ENCODE results near the gene TTLL5. TPM values are rescaled to one million over a fixed set of nuclear protein-coding genes. Genes with fewer than 3 reads are reported as not detected.

TTLL5 gene
- total RNA-seq, 1 donor from 2014 or later, result 39.6 TPM

DNA sequence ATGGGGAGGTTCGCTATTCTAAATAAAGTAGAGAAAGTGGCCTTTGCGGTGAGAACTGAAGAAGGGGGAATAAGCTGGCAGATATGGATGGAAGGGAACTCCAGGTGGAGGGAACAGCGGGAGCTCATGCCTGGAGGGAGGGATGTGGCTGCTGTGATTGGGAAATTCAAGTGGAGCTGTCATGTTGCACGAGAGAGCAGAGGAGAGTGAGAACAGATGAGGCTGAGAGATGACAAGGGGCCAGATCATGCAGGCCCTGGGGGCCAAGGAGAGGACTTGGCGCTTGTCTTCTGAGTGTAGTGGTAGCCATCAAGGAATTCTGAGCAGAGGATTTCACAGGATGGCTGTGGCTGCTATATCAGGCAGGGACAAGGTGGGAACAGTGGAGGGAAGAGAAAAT, 285.7 kb downstream of the TTLL5 start:
- TF ChIP-seq, protein P1, sequence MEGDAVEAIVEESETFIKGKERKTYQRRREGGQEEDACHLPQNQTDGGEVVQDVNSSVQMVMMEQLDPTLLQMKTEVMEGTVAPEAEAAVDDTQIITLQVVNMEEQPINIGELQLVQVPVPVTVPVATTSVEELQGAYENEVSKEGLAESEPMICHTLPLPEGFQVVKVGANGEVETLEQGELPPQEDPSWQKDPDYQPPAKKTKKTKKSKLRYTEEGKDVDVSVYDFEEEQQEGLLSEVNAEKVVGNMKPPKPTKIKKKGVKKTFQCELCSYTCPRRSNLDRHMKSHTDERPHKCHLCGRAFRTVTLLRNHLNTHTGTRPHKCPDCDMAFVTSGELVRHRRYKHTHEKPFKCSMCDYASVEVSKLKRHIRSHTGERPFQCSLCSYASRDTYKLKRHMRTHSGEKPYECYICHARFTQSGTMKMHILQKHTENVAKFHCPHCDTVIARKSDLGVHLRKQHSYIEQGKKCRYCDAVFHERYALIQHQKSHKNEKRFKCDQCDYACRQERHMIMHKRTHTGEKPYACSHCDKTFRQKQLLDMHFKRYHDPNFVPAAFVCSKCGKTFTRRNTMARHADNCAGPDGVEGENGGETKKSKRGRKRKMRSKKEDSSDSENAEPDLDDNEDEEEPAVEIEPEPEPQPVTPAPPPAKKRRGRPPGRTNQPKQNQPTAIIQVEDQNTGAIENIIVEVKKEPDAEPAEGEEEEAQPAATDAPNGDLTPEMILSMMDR (conservative IDR thresholded peaks at IDR 0.05; ENCODE audit: low read depth, low read length), result no peak
- DNase-seq (ENCODE audit: low read depth), result no peak
- H3K4me3 ChIP-seq (ENCODE audit: low read depth, low read length), result no peak overlapping the region

DNA sequence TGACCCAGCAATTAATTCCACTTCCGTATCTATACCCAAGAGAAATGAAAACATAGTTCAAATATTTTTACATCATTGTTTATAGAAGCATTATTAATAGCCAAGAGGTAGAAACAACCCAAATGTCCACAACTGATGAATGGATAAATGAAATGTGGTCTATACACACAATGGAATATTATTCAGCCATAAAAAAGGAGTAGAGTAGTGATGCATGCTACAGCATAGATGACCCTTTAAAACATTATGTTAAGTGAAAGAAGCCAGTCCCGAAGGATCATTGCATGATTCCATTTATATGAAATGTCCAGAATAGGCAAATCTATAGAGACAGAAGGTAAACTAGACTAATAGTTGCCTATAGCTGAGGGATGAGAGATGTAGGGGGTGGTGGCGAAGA, 291.4 kb downstream of the TTLL5 start:
- H3K4me3 ChIP-seq (ENCODE audit: low read depth, low read length), result no peak overlapping the region
- TF ChIP-seq, protein P1 (conservative IDR thresholded peaks at IDR 0.05; ENCODE audit: low read depth, low read length), result no peak
- DNase-seq (ENCODE audit: low read depth), result no peak

DNA sequence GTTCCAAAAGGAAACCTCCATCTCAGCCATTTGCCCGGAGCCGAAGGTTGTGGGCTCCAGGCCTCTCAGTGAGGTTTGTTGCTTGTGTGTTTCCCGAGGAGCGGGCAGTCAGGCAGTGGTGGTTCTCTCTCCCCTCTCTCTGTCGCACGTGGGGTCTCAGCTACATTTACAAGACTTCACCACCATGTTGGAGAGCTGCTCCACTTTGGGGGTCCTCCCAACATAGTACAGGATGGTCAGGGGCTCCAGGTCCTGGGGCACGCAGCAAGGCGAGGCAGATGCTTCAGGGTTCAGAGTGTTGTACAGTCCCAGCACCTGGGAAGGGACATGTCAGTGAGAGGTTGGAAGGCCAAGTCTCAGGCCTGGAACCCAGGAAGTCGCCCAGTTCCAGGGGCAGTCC, 298.0 kb downstream of the TTLL5 start:
- no peak overlapping the region for H3K4me3 ChIP-seq (ENCODE audit: low read depth, low read length)
- TF ChIP-seq, protein P1 (conservative IDR thresholded peaks at IDR 0.05; ENCODE audit: low read depth, low read length), result no peak
- DNase-seq (ENCODE audit: low read depth), result no peak

DNA sequence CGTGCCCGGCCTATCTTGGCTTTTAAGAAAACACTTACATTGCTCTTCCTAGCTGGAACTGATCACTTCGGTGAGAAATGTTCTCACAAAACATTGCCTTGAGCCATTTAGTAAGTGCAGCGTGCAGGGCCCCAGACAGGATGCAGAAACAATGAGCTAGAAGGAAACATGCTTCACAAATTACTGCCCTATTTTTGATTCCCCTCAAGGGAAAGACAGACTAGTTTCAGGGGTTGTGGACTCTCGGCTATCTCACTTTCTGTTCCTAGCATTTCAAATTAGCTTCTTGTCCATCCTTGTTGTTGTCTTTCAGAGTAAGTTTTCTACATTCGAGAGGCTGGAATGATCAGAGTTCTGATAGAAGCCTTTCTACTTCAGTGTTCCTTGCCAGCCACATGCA, 299.2 kb downstream of the TTLL5 start:
- no peak overlapping the region for H3K4me3 ChIP-seq (ENCODE audit: low read depth, low read length)
- no peak for DNase-seq (ENCODE audit: low read depth)
- TF ChIP-seq, protein P1 (conservative IDR thresholded peaks at IDR 0.05; ENCODE audit: low read depth, low read length), result no peak

DNA sequence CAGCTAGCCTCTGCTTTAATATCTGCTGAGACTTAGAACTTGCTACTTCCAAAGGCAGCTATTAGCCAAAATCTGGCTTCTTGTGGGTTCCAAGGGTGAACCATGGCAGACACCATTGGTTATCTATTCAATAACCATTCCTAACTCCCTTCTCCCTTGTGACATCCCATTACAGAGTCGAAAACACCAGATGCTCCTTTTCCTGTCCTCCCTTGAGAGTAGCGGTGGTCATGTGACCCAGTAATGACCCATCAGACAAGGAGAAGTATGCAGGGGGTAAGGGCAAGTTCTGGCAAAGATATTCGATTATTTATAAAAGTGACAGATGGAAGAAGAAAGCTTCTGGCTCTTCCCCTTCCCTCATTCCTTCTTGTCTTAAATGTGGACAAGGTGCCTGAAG, 300.6 kb downstream of the TTLL5 start:
- TF ChIP-seq, protein P1 (conservative IDR thresholded peaks at IDR 0.05; ENCODE audit: low read depth, low read length), result no peak
- DNase-seq (ENCODE audit: low read depth), result no peak
- H3K4me3 ChIP-seq (ENCODE audit: low read depth, low read length), result no peak overlapping the region

DNA sequence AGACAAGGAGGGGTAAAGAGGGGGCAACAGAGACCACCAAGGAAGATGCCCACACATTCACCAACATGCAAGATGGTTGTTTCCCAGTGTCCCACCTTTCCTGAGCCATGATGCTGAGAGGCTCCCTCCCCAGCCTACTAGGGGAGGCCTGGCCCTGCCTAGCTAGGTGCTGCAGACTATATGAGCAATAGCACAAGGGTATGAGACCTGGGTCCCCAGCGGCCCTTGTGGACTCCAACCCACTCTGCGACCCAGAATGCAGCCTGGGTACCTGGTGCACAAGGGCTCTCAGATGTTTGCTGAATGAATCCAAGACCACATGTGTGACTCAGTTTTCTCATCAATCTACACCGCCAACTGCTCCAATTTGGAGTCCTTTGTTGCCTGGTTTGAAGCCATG, 306.8 kb downstream of the TTLL5 start:
- DNase-seq (ENCODE audit: low read depth), result no peak
- H3K4me3 ChIP-seq (ENCODE audit: low read depth, low read length), result no peak overlapping the region
- TF ChIP-seq, protein P1 (conservative IDR thresholded peaks at IDR 0.05; ENCODE audit: low read depth, low read length), result no peak

DNA sequence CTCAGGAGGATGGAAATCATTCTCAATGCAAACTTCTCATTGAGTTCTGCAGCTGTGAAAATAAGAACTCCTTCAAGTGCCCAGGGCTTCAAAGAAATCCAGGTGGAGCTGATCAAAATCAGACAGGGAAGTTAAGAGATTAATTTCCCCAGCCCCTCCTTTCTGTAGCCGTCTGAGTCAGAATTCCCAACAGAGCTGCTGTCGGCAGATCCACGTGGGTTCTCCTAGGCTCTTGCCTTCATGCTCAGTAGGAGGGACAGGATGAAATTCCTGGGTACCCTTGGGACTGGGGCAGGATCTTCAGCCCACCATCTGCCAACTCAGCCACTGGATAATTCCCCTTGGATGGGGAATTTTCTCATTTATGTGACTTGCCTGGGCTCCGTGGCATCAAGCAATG, 307.4 kb downstream of the TTLL5 start:
- H3K4me3 ChIP-seq (ENCODE audit: low read depth, low read length), result no peak overlapping the region
- no peak for DNase-seq (ENCODE audit: low read depth)
- TF ChIP-seq, protein P1 (conservative IDR thresholded peaks at IDR 0.05; ENCODE audit: low read depth, low read length), result no peak

Measured in epithelial cell of proximal tubule (primary cell).